ENCODE data around the gene OR52A1. TPM values are rescaled to one million over a fixed set of nuclear protein-coding genes. Genes with fewer than 3 reads are reported as not detected.

OR52A1 gene
- total and polyA plus RNA-seq, 9 of the 15 experiments (the other 6 are each of a cell fraction or from before 2014, with no cell fraction given) = under 0.01 to 0.33 (median 0.13) TPM; not detected in 3

DNA sequence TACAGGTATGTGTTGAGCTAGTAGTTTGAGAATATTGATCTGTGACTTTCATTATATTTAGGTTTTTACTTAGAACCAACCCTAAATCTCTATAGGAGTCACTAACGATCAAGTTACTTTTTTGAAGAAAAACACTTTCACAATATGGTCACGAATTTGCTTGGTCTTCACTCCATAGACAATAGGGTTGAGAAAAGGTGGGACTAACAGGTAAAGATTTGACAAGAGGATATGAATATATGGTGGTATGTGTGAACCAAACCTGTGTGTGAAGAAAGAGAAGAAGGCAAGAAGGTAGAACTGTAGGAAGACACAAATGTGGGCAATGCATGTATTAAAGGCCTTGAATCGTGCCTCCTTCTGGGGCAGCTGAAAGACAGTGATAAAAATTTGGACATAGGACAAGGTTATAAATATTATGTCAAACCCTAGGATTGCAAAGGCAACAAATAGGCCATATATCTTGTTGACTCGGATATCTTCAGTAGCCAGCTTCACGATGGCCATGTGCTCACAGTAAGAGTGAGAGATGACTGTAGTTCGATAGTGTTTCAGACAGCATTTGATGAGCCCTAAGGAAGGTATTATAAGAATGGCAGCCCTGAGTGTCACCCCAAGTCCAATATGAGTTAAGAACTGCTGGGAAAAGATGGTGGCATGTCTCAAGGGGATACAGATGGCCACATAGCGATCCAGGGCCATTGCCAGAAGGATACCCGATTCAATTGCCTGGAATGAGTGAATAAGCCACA is 22.8 kb downstream of the OR52A1 start (continued):
- TF ChIP-seq, protein P1, sequence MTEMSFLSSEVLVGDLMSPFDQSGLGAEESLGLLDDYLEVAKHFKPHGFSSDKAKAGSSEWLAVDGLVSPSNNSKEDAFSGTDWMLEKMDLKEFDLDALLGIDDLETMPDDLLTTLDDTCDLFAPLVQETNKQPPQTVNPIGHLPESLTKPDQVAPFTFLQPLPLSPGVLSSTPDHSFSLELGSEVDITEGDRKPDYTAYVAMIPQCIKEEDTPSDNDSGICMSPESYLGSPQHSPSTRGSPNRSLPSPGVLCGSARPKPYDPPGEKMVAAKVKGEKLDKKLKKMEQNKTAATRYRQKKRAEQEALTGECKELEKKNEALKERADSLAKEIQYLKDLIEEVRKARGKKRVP (CRISPR knock-in tag; IDR thresholded peaks at IDR 0.05) = 0 out of 2 replicates have a peak, but pooled peaks have one; percentile 38
- TF ChIP-seq ZNF668 (CRISPR knock-in tag; IDR thresholded peaks at IDR 0.05) (no peak), RBM22 (IDR thresholded peaks at IDR 0.05; ENCODE audit: low read depth, low read length, poor library complexity, severe bottlenecking) (no peak), FOXM1 (IDR thresholded peaks at IDR 0.05; ENCODE audit: low read depth) (peak; percentile 76; the same call in 1 of the 2 replicates), FOXM1 (CRISPR knock-in tag; IDR thresholded peaks at IDR 0.05; ENCODE audit: low read depth) (no peak), NCOR1 (IDR thresholded peaks at IDR 0.05) (peak; percentile 93), RNF2 (IDR thresholded peaks at IDR 0.05) (peak; percentile 82; the same call in 1 of the 2 replicates), U2AF1 (optimal IDR thresholded peaks at IDR 0.05; ENCODE audit: low read depth, low read length) (no peak), CTBP1 (IDR thresholded peaks at IDR 0.05; ENCODE audit: borderline replicate concordance) (peak; percentile 29; the same call in 1 of the 2 replicates), SRSF1 (IDR thresholded peaks at IDR 0.05; ENCODE audit: low read depth, low read length) (no peak), ZNF764 (CRISPR knock-in tag; IDR thresholded peaks at IDR 0.05; ENCODE audit: low read depth) (no peak), DIDO1 (tag; IDR thresholded peaks at IDR 0.05; ENCODE audit: low read depth) (no peak), DNMT1 (IDR thresholded peaks at IDR 0.05) (no peak), ZNF77 (CRISPR knock-in tag; IDR thresholded peaks at IDR 0.05) (no peak), FOXK2 (conservative IDR thresholded peaks at IDR 0.05 in 1 of 2, IDR thresholded peaks at IDR 0.05 in 1 of 2; ENCODE audit: low read depth in 2 of 2) (no peak), PHB2 (IDR thresholded peaks at IDR 0.05; ENCODE audit: low read depth) (peak; percentile 51; the same call in 1 of the 2 replicates), THRAP3 (IDR thresholded peaks at IDR 0.05; ENCODE audit: borderline replicate concordance) (no peak), KLF6 (CRISPR knock-in tag; IDR thresholded peaks at IDR 0.05; ENCODE audit: borderline replicate concordance) (no peak), LEF1 (IDR thresholded peaks at IDR 0.05) (peak; percentile 86)
- TF ChIP-seq, protein P2, sequence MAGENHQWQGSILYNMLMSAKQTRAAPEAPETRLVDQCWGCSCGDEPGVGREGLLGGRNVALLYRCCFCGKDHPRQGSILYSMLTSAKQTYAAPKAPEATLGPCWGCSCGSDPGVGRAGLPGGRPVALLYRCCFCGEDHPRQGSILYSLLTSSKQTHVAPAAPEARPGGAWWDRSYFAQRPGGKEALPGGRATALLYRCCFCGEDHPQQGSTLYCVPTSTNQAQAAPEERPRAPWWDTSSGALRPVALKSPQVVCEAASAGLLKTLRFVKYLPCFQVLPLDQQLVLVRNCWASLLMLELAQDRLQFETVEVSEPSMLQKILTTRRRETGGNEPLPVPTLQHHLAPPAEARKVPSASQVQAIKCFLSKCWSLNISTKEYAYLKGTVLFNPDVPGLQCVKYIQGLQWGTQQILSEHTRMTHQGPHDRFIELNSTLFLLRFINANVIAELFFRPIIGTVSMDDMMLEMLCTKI (IDR thresholded peaks at IDR 0.05; ENCODE audit: partially characterized antibody) = no peak
- TF ChIP-seq, protein P3, sequence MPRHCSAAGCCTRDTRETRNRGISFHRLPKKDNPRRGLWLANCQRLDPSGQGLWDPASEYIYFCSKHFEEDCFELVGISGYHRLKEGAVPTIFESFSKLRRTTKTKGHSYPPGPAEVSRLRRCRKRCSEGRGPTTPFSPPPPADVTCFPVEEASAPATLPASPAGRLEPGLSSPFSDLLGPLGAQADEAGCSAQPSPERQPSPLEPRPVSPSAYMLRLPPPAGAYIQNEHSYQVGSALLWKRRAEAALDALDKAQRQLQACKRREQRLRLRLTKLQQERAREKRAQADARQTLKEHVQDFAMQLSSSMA (CRISPR knock-in tag; IDR thresholded peaks at IDR 0.05) = no peak
- TF ChIP-seq, protein P4, sequence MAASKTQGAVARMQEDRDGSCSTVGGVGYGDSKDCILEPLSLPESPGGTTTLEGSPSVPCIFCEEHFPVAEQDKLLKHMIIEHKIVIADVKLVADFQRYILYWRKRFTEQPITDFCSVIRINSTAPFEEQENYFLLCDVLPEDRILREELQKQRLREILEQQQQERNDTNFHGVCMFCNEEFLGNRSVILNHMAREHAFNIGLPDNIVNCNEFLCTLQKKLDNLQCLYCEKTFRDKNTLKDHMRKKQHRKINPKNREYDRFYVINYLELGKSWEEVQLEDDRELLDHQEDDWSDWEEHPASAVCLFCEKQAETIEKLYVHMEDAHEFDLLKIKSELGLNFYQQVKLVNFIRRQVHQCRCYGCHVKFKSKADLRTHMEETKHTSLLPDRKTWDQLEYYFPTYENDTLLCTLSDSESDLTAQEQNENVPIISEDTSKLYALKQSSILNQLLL (CRISPR knock-in tag; IDR thresholded peaks at IDR 0.05; ENCODE audit: borderline replicate concordance) = no peak
- TF ChIP-seq, protein P5, sequence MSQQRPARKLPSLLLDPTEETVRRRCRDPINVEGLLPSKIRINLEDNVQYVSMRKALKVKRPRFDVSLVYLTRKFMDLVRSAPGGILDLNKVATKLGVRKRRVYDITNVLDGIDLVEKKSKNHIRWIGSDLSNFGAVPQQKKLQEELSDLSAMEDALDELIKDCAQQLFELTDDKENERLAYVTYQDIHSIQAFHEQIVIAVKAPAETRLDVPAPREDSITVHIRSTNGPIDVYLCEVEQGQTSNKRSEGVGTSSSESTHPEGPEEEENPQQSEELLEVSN (IDR thresholded peaks at IDR 0.05; ENCODE audit: borderline replicate concordance in 1 of 2, extremely low read depth in 1 of 2, insufficient read depth in 1 of 2, insufficient read length in 1 of 2, low read depth in 1 of 2, low read length in 1 of 2, poor library complexity in 1 of 2, severe bottlenecking in 1 of 2) = peak; percentile 51 to 57
